Measurements from ENCODE around the gene GALNT18.
A peak's percentile ranks its signal among the peaks of the same experiment; 100 is the strongest.

GALNT18 gene

DNA sequence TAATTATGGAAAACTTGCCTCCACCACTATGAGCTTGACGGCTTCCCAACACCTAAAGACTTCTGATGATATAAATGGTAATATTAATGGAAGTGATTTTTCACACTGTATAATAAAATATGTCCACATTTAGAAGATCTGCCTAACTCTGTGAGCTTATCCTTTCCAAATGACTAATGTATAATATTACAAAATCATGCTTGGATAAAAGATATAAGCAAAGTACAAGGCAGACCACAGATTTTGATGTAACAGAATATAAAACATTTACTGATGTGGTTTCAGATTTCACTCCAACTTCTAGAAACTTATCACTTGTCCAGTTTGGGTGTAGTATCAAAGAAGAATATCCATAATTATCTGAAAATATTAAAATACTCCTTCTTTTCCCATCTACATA lies 36.9 kb downstream of the GALNT18 start:
- DNase-seq = no peak

DNA sequence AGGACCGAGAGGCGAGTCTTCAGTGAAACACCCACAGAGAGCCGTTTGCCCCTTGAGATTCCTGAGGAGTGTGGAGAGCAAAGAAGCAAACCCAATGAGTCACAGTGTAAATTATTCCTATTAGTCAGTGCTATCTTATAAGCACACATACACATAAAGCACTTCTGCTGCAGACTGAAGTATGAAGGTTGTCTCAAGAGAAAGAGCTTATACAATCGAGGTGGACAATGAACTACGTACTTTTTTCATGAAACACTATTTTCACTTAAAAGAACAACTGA lies 37.3 kb downstream of the GALNT18 start:
- no peak for DNase-seq

DNA sequence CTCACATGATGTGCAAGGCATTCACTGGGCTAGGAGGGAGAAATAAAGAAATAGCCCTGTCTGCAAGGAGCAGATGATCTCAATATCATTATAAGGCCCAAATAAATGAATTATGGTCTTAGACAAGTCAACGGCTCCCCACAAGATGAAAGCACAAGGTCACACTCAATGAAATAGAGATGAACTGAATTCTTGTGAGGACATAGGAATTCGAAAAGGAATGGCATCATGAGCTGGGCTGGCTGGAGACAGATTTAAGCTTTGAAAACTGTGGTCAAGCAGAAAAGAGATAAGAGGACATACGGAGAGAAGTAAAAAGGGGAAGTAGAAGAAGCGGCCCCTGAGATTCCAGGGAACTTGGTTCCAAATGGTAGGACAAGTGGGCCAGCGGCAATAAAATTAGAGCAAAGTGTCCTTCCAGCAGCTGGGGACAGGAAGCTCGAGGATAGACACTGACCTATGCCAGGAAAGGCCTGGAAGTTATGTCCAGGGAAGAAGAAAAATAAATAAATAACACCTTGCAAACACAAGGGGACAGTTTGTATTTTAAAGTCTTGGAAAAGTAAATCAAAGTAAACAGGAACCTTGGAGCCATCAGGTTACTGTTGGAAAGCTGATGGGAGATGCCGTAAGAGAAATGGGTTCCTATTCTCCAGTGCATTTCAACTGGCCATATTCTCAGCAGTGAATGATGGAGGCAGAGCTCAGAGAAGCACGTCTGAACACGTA lies 37.8 kb downstream of the GALNT18 start:
- DNase-seq = no peak

DNA sequence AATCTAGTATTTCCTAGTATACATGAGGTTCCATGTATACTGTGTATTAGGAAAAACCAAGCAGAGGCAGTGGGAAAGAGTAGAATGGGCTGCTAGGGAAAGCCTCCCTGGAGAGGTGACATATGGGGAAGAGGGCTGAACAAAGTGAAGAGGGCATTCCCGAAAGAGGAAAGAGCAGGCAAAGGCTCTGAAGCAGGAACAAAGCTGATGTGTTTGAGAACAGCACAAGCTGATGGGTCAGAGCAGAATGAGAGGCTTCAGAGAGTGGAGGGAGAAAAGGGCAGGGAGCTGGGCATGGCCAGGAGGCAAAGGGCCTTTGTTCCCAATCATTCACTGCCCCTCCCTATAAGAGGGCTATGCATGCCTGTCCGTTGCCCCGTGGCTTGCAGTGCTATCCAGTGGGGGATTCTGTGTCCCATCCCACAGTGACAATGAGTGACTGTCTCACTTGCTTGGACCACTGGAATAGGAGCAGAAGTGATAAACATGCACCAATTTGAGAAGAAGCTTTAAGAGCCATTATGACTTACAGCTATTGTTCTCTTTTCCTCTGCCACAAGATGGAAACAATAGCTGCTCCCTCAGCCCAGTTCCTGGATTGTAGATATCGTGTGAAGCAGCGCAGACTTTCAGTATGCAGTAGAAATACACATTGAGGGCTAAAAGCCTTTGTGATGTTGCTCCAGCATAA lies 39.6 kb downstream of the GALNT18 start:
- no peak for DNase-seq

DNA sequence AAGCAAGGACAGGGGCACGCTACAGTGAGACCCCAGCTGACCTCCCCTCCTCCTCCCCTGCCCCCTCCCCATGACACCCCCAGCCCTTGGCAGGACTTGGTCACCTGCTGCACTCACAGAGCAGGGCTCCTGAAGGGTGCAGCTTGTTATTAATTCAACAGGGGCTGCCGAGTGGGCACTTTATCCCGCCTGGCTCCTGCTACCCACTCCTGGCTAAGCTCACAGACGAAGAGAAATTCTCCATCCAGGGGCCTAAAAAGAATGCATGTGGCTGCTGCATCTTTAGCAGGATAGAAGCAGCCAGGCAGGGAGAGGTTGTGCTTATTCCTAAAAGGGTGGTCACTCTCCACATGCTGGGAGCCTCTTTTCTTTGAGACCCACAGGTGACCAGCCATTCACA lies 40.3 kb downstream of the GALNT18 start:
- no peak for DNase-seq

DNA sequence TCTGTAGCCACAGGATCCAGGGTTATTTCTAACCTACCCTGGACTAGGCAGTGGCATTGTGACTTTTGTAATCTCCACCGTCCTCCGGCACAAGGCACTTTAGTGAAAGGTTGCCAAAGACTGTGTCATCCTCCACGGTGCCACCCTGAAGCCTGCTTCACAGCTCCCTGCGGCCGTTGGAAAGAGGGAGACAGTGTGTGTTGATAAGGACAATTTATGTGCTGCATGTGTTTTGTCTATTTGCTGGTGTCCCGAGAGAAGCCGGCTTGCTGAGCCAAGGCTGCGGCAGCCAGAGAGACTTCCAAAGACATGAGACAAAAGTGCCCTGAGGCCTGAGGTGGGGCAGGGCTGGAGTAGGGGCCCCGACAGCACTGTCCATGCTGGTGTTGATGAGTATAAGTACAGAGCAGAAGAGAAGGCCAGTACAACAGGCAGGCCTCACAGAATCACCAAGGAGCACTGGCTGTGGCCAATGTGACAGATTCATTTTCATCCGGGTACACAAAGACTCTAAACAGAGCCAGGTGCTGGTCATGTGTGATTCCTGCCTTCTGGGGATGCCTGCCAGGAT lies 40.9 kb downstream of the GALNT18 start:
- DNase-seq = no peak

DNA sequence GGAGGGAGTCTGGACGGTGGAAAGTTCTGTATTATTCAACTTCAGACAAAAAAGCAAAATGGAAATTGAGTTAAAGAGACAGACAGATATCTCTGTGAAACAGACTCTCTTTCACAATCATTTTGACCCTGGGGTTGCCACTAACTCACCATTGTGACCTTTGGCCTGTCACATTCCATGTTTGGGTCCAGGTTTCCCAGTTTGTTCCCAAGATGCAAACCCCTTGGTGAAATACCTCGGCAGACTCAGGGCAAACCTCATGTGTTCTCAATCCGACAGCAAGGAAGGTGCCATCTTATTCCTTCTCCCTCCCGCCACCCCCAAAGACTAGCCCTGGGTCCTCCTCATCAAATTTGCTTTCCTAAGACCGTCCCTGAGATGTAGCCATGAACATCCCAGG lies 41.8 kb downstream of the GALNT18 start:
- no peak for DNase-seq

DNA sequence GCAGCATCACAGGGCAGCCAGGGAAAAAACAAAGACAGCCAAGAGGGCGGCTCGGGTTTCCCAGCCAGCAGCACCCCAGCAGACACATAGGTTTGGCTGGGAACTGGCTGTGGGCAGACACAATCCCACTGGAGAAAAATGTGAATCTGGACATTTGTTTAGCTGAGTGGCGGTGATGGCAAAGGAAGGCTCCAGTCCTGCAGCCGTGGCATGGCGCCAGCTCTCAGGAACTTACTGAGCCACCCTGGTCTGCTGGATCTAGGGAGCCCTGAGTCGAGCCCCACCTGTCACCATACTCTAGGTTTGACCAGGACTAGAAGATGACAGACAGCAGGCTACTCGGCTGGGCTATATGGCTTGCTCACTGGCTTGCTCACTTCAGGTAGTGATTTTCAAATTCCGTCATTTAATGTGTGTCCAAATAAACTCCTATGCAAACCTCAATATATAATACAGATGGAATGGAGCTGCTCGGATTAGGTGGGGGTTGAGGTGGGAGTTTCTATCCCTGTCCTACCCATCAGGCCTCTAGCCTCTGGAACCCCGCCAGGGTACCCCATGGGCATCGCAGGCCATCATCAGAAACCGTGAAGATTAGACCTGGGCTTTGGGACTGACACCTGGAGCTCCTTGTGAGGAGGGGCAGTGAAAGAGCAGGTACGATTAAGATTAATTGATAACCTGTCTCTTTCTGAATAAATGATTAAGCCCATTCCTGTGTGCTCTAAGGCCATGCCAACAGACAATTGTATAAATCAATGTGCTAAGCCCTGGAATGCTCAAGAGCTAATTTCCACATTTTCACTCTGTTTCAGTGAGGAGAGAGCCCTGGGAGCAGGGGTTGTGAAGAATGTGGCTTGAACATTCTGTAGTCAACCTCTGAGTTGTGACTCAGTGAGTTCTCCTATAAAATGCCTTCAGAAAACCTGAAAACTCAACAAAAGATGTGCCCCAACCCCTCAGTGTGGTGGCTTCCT lies 42.5 kb downstream of the GALNT18 start:
- DNase-seq = no peak

DNA sequence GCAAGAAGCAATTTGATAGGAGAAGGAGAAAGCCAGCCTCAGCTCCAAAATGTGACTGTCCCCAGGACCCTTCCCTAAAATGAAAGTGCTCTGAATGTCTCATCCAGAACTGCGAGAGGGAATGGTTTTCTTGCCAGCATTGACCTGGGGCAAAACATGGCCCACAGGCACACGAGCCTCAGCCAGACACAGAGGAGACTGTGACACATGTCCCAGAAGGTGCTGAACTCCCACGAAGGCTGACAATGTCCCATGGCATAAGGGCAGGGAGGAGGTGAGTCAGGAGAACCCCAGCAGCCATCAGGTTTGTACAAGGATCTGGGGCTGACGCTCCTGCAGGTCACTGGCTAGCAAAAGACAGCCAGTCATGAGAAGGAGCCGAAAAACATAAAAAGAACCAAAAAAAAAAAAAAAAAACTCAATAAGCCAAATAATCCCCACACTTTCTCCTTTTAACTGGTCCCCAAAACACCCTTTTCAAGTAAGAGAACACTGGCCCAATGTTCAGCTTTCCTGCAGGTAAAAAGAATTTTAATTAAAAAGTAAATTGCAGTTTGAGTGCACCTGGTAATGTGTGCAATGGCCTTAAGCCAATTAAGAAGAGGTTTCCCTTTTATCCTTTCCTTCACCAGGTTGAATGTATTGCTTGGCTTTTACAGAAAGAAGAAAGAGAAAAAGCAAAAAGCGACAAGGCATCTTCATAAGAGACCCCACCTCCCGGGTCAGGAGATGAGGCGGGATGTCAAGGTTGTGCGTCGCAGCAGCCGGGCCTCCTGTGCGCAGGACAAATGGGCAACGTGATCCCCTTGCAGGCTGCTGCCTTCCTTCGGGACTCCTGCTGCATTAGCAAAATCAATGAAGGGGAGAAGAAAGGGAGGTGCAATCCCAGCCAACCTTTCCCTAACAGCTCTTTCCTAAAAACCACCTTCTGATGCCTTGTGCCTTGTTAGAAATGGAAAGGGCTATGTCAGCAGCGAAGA lies 43.6 kb downstream of the GALNT18 start:
- no peak for DNase-seq

DNA sequence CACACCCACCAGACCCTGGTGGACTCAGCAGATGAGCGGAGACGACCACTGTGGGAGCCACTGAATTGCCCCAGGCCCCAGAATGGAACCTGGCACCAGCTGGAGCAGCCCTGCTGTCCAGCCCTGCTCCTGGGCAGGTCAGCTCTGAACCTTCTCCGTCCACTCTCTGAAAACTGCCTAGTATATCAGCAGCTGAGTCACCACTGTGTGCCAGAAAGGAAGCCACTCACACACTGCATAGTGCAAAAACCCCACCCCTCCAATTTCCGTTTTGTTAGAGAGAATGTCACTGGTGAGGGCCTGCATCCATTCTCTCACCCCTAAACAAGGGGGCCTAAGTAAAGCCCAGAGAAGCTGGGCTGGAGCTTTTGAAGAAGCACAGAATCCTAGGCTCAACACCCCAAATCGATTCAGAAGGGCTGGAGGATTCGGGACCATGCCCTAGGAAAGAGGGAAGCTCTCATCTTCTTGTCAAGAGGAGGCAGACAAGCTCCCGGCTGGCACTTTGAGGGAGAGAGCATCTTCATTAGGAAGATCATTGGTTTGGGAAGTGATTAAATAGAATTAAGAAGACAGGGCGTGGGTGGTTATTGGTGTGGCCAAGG lies 44.5 kb downstream of the GALNT18 start:
- peak; percentile 9 for DNase-seq

DNA sequence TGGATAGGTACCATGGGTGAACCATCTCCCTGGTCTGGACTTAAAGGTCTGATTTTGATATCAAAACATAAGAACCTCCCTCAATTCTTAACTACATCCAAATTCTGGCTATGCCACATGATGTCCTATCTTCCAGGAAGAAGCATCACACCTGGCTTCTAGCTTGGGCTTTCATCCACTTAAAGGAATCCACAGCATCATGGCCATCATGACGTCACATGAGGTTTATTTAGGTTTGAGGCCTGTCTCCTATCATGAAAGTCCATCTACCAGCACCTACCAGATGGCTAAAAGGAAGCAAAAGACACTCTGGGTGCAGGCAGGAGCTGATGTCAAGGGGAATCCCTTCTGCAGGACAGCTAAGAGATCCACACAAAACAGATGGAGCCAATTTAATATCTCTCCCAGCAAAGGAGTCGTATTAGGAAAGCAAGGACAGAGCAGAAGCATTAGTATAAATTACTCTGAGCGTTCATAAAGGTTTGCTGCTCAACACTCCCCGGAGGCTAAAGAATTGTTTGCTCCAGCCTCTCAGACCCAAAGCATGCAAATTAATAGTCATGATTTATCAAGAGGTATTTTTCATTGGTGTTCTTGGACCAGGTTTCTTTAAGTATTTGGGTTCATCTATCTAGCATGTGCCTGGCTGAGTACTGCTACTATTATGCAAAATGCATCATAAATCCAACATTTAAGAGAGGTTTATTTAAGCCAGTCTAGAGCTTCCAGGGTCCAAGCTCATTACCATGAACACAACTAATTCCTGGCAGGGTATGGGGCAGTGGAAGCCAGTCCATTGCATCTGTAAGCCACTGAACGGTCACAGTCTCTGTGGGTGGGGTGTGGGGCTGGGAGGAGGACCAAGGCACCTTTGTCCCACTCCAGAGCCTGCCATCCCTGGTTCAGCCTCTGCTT lies 47.2 kb downstream of the GALNT18 start:
- DNase-seq = no peak

DNA sequence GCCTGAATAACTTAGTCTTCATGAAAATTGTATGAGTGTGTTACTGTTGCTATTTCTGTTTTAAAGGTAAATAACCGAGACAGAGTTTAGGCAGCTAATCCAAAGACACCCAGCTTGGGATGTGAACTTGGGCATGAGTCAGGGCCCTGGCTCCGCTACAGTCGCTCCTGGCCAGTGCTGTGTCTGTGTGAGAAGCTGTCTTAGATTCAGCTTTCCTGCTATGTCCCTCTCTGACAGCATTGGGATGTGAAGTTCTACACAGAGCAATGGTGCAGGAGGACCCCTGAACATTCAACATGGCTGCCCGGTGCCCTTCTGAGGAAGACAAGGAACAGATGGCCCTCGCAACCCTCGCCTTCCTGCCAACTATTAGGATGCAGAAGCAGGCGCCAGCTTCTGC lies 49.4 kb downstream of the GALNT18 start:
- no peak for DNase-seq

DNA sequence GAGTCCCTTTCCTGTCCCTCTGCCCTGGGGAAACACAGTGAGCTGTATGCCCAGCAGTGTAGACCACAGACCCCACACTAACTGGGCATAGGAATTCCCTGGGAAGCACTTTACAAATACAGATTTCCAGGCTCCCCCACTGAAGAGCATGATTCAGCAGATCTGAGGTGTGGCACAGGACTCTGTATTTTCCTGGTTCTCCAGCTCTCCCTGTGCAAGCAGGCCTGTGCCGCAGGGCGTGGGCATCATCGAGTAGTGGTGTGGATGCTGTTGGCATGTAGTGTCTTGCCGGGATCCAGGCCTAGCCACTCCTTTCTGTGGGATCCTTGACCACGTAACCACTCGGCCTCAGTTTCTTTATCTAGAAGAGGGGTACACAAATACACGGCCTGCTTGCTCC lies 49.9 kb downstream of the GALNT18 start:
- no peak for DNase-seq

DNA sequence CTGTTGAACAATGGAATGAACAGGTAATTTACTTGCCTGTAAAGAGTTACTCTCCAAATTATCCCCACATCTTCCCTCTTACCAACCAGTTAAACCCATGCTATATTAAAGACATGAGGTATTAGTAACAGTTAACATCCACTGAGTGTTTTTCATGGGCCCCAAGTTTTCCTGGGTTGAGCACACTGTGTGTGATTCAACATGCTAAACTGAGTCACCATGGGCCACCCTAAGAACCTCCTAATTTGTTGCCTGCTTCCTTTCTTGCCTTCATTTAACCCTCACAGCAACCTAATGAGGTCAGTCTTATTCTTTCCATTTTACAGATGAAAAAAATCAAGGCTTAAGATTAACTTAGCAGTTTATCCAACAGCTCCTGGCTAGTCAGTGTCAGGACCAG lies 51.0 kb downstream of the GALNT18 start:
- DNase-seq = no peak

DNA sequence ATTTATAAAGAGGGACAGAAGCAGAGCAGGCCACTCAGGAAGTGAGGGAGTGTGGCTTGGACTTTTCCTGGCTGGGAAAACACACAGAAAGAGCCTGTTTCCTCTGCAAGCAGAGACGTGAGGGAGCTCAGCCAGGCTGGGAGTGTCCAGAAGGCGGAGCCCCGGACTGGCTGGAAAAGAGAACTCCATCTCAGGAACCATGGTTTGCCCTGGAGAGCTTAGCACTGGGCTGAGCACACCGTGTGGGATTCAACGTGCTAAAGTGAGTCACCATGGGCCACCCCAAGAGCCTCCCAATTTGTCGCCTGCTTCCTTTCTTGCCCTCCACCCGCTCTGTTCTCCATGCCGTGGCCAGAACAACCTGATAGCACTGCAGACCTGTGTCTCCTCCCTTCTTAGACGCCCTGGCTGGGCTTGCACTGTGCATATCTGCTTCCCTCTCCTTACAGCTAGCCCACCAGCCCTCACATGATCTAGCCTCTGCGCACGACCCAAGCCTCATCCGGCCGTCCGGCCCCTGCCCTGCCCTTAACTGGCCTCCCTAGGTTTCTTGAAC lies 51.8 kb downstream of the GALNT18 start:
- DNase-seq = no peak

DNA sequence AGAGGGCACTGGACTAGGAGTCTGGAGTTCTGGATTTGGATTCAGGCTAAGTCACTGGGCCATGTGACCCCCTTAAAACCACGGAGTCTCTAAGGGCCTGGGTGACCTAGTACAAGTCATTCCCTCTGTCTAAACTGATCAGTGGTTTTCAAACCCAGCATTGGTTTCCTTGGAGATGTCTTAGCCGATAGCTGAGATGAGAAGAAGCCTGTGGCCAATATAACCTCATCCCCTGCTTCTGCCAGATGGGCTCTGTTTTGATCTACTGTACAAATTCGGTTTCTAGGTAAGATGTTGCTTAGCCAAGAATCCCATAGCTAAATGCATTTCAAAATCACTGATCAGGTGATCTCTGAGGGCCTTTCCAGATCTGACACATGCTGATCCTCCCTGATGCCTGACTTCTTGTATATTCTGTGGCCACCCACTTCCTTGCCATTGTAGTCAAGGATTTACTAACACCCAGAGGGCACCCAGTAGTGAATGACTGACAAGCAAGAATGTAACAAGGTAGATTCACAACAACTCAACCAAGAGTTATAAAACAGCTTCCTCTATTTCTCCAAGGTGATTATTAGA lies 53.1 kb downstream of the GALNT18 start:
- DNase-seq = no peak

DNA sequence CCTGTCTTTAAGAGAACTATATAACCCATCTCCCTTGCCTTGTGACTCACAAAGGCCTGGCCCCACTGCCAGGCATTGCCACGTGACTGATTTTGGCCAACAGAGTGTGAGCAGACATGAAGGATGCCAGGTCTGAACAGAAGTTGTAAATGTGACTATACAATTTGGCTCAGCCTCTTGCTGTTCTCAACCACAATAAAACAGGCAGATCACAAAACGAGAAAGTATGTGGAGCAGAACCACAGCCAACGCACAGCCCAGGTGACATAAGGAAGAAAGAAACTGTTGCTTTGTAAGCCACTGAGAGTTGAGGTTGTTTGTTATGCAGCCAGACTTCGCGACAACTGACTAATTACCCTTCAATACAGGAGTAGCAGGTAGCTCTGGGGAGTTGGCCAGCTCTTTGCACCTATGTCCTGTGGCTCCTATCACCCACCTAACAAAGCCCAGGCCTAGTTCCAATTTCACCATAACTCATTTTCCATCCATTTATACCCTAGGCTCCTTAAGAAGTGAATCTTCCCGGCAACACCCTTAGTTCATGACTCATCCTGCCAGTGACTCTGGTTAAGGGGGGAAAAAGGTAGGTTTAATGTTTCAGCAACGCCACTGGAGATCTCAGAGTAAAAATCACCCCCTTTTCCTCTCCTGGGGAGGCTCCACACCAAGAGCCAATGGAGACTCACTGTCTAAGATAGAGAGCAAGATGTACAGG lies 53.7 kb downstream of the GALNT18 start:
- DNase-seq = no peak

DNA sequence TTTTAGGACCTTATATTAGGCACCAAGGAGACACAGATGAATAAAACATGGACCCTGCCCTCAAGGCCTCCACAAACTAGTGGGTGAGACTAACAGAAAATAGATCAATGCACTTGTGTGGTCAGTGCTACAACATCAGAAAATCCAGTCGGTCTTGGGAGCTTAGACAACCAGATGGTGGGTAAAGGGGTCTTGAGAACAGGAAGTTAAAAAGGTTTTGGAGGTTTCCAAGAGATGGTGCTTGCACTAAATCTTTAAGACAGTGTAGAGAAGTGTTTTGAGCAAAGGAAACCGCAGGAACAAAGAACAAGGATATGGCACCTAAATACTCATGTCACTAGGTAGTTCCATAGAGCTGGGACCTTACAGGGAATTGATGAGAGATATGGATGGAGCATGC lies 56.2 kb downstream of the GALNT18 start:
- DNase-seq = no peak
